Thyroid gland (tissue), 4 donors: ENCODE data around the gene TTLL8.

Experiments
- POLR2A ChIP-seq, 2 donors: fragments of 450-650 bp; IDR thresholded peaks; one replicate each; pipeline ENCODE4 v1.6.1; 2017; ENCODE audit warnings: antibody characterized with exemption in 2 of 2, mild to moderate bottlenecking in 2 of 2, moderate library complexity in 1 of 2
- TF ChIP-seq, protein P1 (sequence below), 6 experiments: fragments of 200-600 bp in 3 of 6; fragments of 450-650 bp in 3 of 6; sonication (generic) in 3 of 6; IDR thresholded peaks; one replicate each; pipeline ENCODE4 v1.5.1; 2016 to 2019; ENCODE audit warnings: antibody characterized with exemption in 6 of 6, mild to moderate bottlenecking in 2 of 6, inconsistent platforms in 1 of 6, moderate library complexity in 1 of 6

GRCh38 chr22:50027639-50028537 lies 30.2 kb downstream of the TTLL8 start:
- TF ChIP-seq, protein P1, sequence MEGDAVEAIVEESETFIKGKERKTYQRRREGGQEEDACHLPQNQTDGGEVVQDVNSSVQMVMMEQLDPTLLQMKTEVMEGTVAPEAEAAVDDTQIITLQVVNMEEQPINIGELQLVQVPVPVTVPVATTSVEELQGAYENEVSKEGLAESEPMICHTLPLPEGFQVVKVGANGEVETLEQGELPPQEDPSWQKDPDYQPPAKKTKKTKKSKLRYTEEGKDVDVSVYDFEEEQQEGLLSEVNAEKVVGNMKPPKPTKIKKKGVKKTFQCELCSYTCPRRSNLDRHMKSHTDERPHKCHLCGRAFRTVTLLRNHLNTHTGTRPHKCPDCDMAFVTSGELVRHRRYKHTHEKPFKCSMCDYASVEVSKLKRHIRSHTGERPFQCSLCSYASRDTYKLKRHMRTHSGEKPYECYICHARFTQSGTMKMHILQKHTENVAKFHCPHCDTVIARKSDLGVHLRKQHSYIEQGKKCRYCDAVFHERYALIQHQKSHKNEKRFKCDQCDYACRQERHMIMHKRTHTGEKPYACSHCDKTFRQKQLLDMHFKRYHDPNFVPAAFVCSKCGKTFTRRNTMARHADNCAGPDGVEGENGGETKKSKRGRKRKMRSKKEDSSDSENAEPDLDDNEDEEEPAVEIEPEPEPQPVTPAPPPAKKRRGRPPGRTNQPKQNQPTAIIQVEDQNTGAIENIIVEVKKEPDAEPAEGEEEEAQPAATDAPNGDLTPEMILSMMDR (IDR thresholded peaks at IDR 0.05): no peak
- no peak for TF ChIP-seq POLR2A (IDR thresholded peaks at IDR 0.05)
